Stimulated activated CD8-positive, alpha-beta memory T cell treated with anti-CD3 and anti-CD28 coated beads, Interleukin-12 subunit alpha, Interleukin-12 subunit beta, amount 100 ng/mL, for 4 hours (primary cell): ENCODE data around the gene ZNF200.
"Not testable (repeated sequence)": the region's sequence is repeated elsewhere in the genome, so short reads cannot be mapped to it uniquely, and the experiment has no call there.

ENCODE experiments used
- DNase-seq: peaks from one replicate; pipeline ENCODE4 v3.0.0-alpha.2; 2020; ENCODE audit warnings: low read depth

Gene ZNF200

GRCh38 chr16:3198334-3199072 is 36.5 kb downstream of the ZNF200 start:
- DNase-seq: no peak

GRCh38 chr16:3197694-3198333 is 37.1 kb downstream of the ZNF200 start:
- not testable (repeated sequence) for DNase-seq

GRCh38 chr16:3195975-3196374 is 39.0 kb downstream of the ZNF200 start:
- no peak for DNase-seq

DNA sequence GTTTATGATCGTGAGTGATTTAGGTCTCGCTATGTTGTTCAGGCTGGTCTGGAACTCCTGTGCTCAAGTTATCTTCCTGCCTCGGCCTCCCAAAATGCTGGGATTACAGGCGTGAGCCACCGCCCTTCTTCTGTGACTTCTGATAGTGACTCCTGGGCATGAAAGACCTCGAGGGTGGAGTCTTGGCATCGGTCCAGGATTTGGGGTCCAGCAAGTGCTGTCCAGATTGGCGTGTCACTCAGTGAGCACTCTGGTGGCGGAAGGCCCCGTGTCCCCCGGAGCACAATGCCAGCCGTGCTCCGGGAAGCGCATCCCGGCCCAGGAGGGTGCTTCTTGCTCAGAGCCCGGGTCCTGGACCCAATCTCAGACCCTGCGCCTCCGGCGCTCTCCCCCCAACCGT is 40.2 kb downstream of the ZNF200 start:
- no peak for DNase-seq

- DNase-seq: no peak
Observed at GRCh38 chr16:3193221-3194212, 41.4 kb downstream of the ZNF200 start.

DNA sequence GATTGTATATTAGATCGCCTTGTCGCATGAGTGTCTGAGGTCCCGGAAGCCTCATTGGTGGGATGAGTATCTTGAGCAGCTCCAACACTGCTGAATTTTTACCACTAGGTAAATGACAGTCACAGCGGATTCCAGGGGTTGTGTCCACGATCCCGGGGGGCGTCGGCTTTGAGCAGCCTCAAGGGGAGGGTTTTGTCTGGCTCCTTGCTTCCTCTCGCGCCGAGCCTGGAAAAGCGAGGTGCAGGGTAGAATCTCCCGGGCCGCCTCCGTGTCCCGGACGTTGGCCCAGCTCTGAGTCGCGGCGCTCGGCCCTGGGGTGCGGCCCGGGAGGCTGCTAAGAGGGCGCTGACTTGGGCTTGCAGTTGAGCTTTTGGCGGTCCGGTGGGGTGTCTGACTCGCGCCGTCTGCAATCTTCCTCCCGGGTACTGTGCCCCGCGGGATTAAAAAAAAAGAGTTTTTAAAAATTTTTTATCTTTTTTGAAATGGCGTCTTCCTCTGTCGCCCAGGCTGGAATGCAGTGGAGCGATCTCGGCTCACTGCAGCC is 42.4 kb downstream of the ZNF200 start:
- no peak for DNase-seq

GRCh38 chr16:3190949-3191353 is 44.0 kb downstream of the ZNF200 start:
- DNase-seq: no peak

DNA sequence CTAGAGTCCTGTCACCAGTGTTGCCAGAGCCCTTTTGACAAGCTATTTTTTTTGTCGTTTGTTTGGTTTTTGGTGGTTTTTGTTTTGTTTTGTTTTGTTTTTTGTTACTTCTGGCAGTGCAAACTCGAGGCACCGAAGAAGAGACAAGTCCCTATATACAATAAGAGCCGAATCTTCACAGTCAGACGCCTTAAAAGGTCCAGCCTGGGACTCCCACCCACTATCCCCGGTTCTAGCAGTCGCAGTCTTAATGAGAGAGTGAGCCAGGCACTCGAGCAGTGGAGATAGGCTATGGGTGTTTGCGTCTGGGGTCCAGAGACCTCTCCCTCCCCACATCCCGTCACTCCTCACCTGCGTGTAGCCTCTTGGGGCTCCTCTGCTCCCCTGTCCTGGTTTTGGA is 45.1 kb downstream of the ZNF200 start:
- no peak for DNase-seq

- no peak for DNase-seq
Observed at GRCh38 chr16:3188925-3189825, 45.8 kb downstream of the ZNF200 start.

- DNase-seq: no peak
Observed at GRCh38 chr16:3188675-3188924, 46.4 kb downstream of the ZNF200 start.

GRCh38 chr16:3187798-3188674 is 46.9 kb downstream of the ZNF200 start, which contains the start of gene OR1F1:
OR1F1 (plus strand) TSS chr16:3188204.
- no peak for DNase-seq

DNA sequence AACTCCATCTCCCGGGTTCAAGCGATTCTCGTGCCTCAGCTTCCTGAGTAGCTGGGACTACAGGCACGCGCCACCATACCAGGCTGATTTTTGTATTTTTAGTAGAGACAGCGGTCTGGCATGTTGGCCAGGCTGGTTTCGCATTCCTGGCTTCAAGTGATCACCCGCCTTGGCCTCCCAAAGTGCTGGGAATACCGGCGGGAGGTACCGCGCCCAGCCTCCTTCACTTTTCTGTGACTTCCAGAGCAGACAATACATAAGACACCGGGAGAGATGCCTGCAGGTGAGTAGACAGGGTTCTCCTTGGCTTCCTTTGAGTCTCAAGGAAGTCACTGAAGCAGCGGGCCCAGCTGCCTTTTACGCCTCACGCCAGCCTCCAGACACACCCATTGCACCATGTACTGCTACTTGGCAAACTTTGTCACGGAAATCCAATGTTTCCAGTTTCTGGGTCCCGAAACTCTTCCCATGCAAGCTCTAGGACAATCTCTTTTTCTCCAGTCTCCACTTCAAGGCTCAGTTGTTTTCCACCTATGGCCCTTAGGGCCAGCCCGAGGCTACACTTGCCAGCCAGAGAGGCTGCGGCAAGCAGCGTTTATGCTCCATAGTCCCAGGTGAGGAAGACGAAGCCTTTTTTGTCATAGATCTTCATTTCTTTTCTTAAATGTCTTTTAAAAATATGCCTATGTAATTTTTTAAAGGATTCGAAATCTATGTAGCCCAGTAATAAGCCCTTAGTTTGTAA is 47.8 kb downstream of the ZNF200 start:
- DNase-seq: no peak

- no peak for DNase-seq
Observed at GRCh38 chr16:3183445-3184139, 51.4 kb downstream of the ZNF200 start.

- DNase-seq: no peak
Observed at GRCh38 chr16:3182608-3183444, 52.1 kb downstream of the ZNF200 start.

DNA sequence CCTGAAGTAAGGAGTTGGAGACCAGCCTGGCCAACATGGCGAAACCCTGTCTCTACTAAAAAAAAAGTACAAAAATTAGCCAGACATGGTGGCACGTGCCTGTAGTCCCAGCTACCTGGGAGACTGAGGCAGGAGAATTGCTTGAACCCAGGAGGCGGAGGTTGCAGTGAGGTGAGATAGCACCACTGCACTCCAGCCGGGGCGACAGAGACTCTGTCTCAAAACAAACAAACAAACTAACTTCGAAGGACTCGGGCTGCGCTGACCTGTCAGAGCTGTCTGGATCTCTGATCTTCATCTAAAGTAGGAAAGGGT is 52.7 kb downstream of the ZNF200 start:
- not testable (repeated sequence) for DNase-seq

DNA sequence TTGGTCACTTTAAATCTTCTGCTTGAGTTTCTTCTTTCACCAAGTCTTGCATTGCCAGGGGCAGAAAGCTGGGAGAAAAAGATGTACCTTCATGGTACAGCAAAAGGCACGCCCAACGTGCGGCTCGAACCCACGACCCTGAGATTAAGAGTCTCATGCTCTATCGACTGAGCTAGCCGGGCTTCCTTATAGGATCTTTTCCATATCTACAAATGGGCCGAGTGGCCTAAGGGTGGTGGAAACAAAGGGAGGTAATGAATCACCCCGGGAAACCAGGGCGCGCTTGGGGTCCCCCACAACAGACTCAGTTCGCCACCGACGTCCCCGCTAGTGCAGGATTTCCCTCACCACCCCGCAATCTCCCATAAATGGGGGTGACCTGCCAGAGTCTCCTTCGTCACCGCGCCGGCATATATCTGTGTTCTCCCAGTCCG is 54.5 kb downstream of the ZNF200 start:
- DNase-seq: no peak

DNA sequence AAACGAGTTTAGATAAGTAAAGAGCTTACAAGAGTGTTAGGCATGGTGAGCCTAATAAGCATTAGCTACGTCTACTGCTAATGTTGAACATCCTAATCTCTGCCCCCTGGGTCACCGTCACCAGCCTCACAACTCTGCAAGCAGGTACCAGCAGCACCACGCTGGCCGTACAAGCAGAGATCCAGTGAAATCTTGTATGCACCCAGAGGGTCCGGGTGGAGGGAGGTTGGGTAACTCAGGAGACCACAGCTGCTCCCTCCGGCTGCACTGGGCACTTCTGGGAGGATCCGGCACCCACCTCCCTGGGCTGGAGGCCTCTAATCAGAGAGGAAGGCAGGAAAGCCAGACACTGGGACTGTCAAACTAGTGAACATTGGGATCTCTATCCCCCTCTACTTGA is 55.3 kb downstream of the ZNF200 start:
- DNase-seq: no peak
